Limb (tissue), 2 donors: Measurements from ENCODE around the gene WDR59.
"Not testable (repeated sequence)": the region's sequence is repeated elsewhere in the genome, so short reads cannot be mapped to it uniquely, and the experiment has no call there.

Experiments
- DNase-seq, 2 donors: peaks; one replicate each; pipeline ENCODE4 v3.0.0-alpha.2; 2016; ENCODE audit errors: extremely low spot score in 2 of 2

Gene WDR59, protein sequence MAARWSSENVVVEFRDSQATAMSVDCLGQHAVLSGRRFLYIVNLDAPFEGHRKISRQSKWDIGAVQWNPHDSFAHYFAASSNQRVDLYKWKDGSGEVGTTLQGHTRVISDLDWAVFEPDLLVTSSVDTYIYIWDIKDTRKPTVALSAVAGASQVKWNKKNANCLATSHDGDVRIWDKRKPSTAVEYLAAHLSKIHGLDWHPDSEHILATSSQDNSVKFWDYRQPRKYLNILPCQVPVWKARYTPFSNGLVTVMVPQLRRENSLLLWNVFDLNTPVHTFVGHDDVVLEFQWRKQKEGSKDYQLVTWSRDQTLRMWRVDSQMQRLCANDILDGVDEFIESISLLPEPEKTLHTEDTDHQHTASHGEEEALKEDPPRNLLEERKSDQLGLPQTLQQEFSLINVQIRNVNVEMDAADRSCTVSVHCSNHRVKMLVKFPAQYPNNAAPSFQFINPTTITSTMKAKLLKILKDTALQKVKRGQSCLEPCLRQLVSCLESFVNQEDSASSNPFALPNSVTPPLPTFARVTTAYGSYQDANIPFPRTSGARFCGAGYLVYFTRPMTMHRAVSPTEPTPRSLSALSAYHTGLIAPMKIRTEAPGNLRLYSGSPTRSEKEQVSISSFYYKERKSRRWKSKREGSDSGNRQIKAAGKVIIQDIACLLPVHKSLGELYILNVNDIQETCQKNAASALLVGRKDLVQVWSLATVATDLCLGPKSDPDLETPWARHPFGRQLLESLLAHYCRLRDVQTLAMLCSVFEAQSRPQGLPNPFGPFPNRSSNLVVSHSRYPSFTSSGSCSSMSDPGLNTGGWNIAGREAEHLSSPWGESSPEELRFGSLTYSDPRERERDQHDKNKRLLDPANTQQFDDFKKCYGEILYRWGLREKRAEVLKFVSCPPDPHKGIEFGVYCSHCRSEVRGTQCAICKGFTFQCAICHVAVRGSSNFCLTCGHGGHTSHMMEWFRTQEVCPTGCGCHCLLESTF

DNA sequence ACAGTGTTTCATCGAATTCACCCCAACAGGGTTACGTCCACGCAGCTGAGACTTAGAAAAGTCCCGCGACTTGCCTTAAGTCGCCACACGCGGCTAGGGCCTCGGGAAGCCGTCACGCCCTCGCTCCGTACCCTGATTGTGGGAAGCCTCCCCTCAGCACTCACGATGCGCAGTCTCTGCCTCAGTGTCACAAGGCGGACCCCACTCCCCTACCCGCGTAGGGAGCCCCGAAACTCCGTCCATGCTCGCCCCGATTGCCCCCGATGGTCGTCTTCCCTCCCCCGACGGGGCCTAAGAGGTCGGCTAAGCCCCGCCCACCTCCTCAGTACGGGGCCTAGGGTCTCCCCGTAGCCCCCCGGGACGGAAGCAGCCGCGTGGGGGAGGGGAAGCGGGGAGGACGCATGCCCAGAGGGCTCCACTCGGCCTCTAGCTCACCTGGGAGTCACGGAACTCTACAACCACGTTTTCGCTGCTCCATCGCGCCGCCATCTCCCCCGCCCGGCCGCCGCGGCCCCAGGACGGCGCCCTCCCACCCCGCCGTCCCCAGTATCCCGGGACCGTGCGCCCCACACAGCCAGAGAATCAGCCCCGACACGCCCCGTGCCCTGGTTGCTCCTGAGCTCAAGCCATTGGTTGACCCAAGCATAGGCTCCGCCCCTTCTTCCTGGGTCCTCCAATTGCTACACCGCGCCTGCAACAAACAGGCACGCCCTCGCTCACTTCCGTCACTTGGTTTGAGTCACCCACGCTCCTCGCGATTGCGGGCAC, at the start of gene WDR59:
WDR59 (minus strand) TSS at position 595 of the 768 bp plus-strand sequence; CDS start at position 489, 106 bp downstream.
- DNase-seq, result peak; percentile 98 to 100

DNA sequence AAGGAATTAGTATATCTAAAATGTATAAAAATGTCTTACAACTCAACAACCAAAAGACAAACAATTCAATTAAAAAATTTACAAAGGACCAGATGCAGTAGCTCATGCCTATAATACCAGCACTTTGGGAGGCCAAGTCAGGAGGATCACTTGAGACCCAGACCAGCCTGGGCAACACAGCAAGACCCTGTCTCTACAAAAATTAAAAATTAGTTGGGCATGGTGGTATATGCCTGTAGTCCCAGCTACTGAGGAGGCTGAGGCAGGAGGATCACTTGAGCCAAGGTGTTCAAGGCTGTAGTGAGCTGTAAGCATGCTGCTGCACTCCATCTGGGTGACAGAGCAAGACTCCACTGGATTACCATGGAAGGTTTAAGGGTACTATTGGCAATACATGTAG, 47.7 kb upstream of the WDR59 start:
- no peak for DNase-seq

GRCh38 chr16:75029854-75030253, 44.9 kb upstream of the WDR59 start:
- DNase-seq, result no peak

DNA sequence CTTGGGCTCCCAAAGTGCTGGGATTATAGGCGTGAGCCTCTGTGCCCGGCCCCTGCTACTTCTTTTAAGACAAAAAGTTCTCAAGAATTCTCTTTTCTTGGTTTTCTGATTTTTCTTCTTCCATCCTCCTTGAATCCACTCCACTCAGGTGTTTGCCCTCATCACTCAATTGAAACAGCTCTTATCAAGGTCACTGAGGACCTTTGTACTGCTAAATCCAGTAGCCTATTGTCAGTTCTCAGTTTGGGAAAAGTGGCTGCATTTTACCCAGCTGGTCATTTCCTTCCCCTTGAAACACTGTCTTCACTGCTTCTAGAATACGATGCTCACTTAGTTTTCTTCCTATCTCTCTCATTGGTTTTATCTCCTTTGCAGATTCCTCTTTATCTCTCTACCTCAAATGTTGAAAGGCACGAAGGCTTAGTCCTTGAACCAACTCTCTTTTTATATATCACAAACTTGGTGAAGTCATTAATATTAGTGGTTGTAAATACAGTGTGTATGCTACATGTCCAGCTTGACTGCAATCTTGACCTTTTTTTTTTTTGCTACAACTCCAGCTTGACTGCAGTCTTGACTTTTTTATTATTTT, 43.7 kb upstream of the WDR59 start:
- no peak for DNase-seq

- DNase-seq, result no peak
Measured at GRCh38 chr16:75027520-75028300, 42.8 kb upstream of the WDR59 start.

GRCh38 chr16:75026892-75027391, 42.0 kb upstream of the WDR59 start:
- DNase-seq, result no peak

DNA sequence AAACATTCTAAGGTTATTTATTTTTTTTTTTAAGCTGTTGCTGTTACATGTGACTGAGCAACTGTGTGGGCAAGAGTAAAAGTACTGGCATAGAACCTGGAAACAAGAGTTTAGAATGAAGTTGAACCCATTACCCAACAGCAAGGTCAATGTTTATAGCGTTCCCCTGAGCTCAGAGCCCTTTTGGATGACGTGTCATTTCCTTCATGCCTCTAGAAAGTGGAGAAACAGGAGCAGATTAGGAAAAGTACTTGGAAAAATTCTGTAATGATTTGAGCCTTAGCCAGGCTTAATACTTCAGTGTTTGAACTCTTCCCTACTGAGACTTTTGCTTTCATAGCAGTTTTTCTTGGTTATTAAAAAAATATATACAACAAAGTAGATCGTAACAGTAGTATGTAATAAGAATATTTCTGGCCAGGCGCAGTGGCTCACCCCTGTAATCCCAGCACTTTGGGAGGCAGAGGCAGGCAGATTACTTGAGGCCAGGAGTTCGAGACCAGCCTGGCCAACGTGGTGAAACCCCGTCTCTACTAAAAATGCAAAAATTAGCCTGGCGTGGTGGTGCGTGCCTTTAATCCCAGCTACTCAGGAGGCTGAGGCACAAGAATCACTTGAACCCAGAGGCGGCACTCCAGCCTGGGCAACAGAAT, 41.4 kb upstream of the WDR59 start:
- peak in 1 of 2 donors; percentile 81 for DNase-seq

- DNase-seq, result peak in 1 of 2 donors; percentile 38
Measured at GRCh38 chr16:75025761-75026160, 40.8 kb upstream of the WDR59 start.

DNA sequence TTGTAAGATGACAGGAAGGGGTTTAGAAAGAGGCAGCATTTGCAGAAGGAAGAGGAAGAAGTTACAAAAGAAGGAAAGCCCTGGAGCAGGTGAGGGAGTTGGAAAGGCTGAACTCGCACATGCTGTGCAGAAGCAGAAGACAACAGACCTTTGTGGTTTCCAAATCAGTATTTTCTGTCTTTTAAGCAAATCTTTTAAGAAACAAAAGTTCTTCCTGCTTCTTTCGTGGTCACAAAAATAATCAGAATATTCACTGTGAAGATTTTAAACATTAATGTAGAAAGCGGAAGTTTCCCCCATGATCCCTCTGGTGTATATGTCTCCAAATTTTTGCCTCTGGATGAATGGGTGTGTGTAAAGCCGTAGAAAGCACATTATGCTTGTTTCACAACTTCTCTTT, 39.7 kb upstream of the WDR59 start:
- no peak for DNase-seq

- no peak for DNase-seq
Measured at GRCh38 chr16:75024182-75024581, 39.3 kb upstream of the WDR59 start.

DNA sequence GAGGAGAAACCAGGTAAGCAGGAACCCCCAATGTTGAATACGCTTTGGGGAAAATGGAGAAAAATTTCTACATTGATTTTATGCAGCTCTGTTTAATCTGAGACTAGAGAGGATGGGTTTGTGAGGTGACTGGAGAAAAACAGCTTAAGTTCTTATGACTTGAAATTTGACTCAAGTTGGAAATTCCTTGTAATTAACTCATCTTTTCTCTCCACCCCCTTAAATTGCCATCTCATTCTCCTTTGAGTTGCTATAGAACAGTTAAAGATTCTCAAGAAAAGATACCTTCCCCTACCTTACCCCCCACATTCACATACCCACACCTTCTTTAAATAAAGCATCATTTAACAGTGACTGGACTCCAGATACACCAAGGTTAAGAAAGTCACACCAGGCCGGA, 38.1 kb upstream of the WDR59 start:
- DNase-seq, result no peak

GRCh38 chr16:75022567-75022966, 37.6 kb upstream of the WDR59 start:
- DNase-seq, result no peak

DNA sequence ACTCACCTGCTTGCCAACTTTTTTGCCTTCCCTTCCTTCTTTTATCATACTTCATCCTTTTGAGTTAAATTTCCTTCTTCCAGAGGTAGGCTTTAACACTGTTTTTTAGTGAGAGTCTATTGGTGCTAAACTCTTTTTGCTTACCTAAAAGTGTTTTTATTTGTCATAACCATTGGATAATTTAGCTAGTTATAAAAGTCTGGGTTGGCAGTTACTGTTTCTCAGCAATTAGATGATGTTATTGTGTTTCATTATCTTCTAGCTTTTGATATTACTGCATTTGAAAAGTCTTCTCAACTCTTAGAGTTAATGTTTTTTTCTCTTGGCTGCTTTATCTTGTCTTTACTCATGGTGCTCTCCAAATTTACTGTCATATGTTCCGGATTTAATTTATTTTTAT, 36.5 kb upstream of the WDR59 start:
- no peak for DNase-seq

DNA sequence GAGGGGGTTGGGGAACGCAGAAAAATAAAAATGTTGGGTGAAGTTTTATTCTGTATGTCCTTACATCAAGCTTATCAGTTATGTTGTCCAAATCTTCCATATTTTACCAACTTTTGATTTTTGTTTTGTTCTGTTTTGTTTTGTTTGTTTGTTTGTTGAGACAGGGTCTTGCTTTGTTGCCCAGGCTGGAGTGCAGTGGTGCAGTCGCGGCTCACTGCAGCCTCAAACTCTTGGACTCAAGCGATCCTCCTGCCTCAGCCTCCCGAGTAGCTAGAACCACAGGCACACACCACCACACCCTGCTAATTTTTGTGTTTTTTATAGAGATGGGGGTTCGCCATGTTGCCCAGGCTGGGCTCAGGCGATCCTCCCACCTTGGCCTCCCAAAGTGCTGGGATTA, 34.7 kb upstream of the WDR59 start:
- no peak for DNase-seq

DNA sequence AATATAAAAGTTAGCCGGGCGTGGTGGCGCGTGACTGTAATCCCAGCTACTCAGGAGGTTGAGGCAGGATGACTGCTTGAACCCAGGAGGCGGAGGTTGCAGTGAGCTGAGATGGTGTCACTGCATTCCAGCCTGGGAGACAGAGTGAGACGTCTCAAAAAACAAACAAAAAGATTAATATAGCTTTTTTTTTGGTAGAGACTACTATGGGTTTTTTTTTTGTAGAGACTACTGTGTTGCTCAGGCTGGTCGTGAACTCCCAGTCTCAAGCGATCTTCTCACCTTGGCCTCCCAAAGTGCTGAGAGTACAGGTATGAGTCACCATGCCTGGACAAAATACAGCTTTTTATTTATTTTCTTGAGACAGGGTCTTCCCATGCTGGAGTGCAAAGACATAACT, 34.1 kb upstream of the WDR59 start:
- no peak for DNase-seq

GRCh38 chr16:75017670-75018525, 33.0 kb upstream of the WDR59 start:
- no peak for DNase-seq

GRCh38 chr16:75016451-75017081, 31.6 kb upstream of the WDR59 start:
- DNase-seq, result not testable (repeated sequence)

- no peak for DNase-seq
Measured at GRCh38 chr16:75014318-75014717, 29.4 kb upstream of the WDR59 start.
